Activated CD4-positive, alpha-beta T cell treated with anti-CD3 and anti-CD28 coated beads, Interleukin-2, amount 10 ng/mL, durations not matched to agents 24 days and 14 days (primary cell): ENCODE results near the gene ADAM17. TPM values are rescaled to one million over a fixed set of nuclear protein-coding genes. Genes with fewer than 3 reads are reported as not detected.
"Not testable (repeated sequence)": the region's sequence is repeated elsewhere in the genome, so short reads cannot be mapped to it uniquely, and the experiment has no call there.

Experiments used
- DNase-seq: peaks from one replicate; pipeline ENCODE4 v3.0.0; 2022
- H3K27ac Mint-ChIP-seq: one replicate; pipeline ENCODE4 v1.8.0; 2022; ENCODE audit warnings: mild to moderate bottlenecking, mixed read lengths
- H3K27me3 Mint-ChIP-seq: one replicate; pipeline ENCODE4 v1.8.0; 2022; ENCODE audit warnings: mixed read lengths
- H3K36me3 Mint-ChIP-seq: one replicate; pipeline ENCODE4 v1.8.0; 2022; ENCODE audit warnings: low read depth, mild to moderate bottlenecking, mixed read lengths
- H3K4me1 Mint-ChIP-seq: one replicate; pipeline ENCODE4 v1.8.0; 2021; ENCODE audit warnings: mixed read lengths
- H3K4me3 Mint-ChIP-seq: one replicate; pipeline ENCODE4 v1.8.0; 2022; ENCODE audit warnings: mild to moderate bottlenecking, moderate library complexity, mixed read lengths
- H3K9me3 Mint-ChIP-seq: one replicate; pipeline ENCODE4 v1.8.0; 2021; ENCODE audit warnings: mixed read lengths
- intact Hi-C: fragments of 100-400 bp; cut with micrococcal nuclease; formaldehyde crosslinking; loops from one replicate; pipeline ENCODE4 v1.15.1; 2023
- total RNA-seq: library from RNA; stranded (reverse); gene quantifications from 2 replicates; pipeline ENCODE4 v1.2.3, GENCODE V29; 2022

The ADAM17 gene
- total RNA-seq, 1 donor from 2014 or later = 25.6 TPM

- DNase-seq, H3K27me3 Mint-ChIP-seq, H3K27ac Mint-ChIP-seq, intact Hi-C loops, H3K4me3 Mint-ChIP-seq, H3K9me3 Mint-ChIP-seq: not testable (repeated sequence)
- Mint-ChIP-seq H3K4me1 (peaks cover 11% of the 10 kb centered on the region), H3K36me3 (peaks cover 48% of the 10 kb centered on the region)
Observed at GRCh38 chr2:9584902-9585301, 29.3 kb upstream of the ADAM17 start.

DNA sequence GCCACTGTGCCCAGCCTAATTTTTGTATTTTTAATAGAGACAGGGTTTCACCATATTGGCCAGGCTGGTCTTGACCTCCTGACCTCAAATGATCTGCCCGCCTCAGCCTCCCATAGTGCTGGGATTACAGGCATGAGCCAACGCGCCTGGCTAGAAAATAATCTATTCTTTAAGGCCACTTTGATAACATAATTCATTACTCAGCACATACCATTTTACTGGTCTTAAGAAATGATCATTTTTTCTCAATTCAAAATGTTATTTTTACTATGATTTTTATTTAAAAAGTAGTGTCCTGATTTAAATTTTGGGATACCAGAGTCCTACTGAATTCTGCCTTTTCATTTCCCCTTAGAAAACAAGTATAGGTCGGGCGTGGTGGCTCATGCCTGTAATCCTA is 27.0 kb upstream of the ADAM17 start:
- Mint-ChIP-seq H3K9me3 (no peaks in the 10 kb centered on the region), H3K4me3 (no peak overlapping the region), H3K27me3 (no peaks in the 10 kb centered on the region), H3K27ac (no peak overlapping the region), H3K4me1 (peaks cover 9% of the 10 kb centered on the region), H3K36me3 (peaks cover 37% of the 10 kb centered on the region)
- intact Hi-C loops = no loop called here
- no peak for DNase-seq

DNA sequence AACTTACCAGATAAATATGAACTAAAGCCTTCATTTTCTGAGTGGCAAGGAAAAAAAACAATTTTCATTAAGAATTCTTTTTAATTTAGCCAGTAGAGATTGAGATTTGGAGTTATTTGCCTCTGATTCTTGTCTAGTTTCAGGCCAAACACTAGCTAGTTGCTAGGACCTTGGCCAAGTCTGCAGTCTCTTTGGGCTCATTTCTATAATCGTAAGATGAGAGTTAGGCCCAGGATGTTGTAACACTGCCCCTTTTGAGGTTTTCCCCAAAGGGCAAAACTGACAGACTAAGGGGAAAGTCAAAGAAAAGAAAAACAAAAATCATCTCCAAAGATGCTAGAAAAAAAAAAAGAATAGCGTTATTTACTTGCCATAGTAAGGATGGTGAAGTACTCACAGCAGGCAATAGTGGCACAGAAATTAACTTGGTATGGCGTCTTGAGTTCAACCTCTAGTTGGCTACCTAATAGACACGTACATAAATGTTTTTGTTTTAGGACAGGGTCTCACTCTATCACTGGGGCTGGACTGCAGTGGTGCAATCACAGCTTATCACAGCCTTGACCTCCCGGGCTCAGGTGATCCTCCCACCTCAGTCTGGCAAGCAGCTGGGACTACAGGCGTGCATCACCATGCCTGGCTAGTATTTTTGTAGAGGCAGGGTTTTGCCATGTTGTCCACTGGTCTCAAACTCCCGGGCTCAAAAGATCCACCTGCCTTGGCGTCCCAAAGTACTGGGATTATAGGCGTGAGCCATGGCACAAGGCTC is 23.0 kb upstream of the ADAM17 start:
- Mint-ChIP-seq H3K4me3 (no peak overlapping the region), H3K27me3 (no peaks in the 10 kb centered on the region), H3K9me3 (no peaks in the 10 kb centered on the region), H3K36me3 (peaks cover 9% of the 10 kb centered on the region), H3K27ac (no peak overlapping the region), H3K4me1 (peaks cover 9% of the 10 kb centered on the region)
- DNase-seq = no peak
- intact Hi-C loops = no loop called here

- H3K36me3 Mint-ChIP-seq = no peaks in the 10 kb centered on the region
- no peak for DNase-seq
- no peaks in the 10 kb centered on the region for H3K27me3 Mint-ChIP-seq
Observed at GRCh38 chr2:9574331-9574730, 18.7 kb upstream of the ADAM17 start.

GRCh38 chr2:9573840-9574239 is 18.2 kb upstream of the ADAM17 start:
- intact Hi-C loops = no loop called here
- Mint-ChIP-seq H3K27me3 (no peaks in the 10 kb centered on the region), H3K9me3 (no peaks in the 10 kb centered on the region), H3K4me3 (no peak overlapping the region), H3K36me3 (no peaks in the 10 kb centered on the region), H3K27ac (no peak overlapping the region), H3K4me1 (peaks cover 9% of the 10 kb centered on the region)
- DNase-seq = no peak

More at GRCh38 chr2:9574331-9574730, 18.7 kb upstream of the ADAM17 start:
- Mint-ChIP-seq H3K27ac (peak overlapping the region; percentile 19), H3K4me1 (peaks cover 9% of the 10 kb centered on the region), H3K9me3 (no peaks in the 10 kb centered on the region), H3K4me3 (no peak overlapping the region)
- intact Hi-C loops = no loop called here

DNA sequence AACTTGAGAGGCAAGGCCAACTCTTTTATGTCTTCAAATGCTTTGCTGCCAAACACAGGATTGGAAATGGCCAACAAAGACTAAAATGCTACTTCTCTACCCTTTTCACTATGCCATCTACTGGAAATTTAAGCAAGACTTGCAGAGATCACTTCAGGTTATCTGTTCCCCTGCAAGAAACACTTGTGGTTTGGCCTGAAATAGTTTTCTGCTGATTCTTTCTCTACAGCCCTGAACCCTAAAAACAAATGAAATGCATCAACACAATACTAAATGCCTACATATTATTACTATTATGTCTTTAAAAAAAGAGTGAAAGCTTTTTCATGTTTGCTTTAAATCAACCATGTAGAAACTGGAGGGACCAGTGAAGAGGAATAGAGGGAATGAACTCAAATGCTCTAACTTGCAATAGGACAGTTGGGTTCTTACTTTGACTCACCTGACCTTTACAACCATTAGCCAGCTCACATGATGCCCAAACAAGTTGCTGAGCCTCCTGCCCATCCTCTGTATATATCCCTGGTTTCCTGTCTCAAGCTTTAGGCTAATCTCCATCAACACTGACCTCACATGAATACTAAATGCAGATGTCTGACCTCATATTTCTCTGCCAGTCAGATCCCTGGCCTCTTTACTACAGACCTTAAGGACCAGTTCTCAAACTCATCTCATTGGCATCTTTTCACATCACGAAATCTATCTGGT is 17.5 kb upstream of the ADAM17 start:
- Mint-ChIP-seq H3K27me3 (no peaks in the 10 kb centered on the region), H3K36me3 (no peaks in the 10 kb centered on the region), H3K27ac (no peak overlapping the region), H3K9me3 (no peaks in the 10 kb centered on the region), H3K4me3 (no peak overlapping the region), H3K4me1 (peaks cover 9% of the 10 kb centered on the region)
- intact Hi-C loops = no loop called here
- no peak for DNase-seq

DNA sequence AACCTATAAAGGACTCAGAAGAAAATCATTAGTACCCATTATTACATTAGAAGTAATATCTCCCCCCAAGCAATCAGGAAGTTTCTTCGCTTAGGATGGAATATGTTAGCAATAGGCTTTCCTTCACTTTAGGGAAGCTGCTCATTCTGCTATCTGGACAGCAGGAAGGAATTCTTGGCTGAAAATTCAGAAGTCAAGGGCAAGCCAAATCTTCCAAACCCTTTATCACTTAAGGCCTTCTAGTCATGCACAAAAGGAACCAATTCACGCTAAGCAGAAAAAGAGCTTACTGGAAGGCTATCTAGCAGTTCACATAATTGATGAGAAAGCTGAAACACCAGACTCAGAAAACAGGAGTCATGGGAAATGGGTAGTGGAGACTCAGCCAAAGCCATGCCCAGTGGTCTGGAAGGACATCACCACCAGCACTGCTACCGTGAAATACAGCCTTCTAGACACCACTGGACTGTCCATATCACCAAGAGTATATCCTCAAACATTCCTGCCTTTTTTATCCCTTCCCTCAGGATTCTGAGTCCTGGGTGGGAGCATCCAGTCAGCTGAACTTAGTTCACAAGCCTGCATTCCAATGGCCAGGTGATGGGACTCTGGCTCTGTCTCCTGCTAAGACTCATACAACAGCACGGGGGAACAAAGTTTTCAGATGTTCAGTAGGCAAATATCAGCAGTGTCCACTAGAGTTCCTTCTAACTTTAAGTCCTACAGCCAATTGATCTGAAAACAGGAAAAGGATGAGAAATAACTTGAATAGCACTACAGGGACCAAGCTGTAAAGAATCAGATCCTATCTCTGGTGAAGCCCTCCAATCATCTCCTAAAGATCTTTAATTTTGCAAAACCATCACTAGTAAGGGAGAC is 14.8 kb upstream of the ADAM17 start:
- peaks cover 10% of the 10 kb centered on the region for H3K4me1 Mint-ChIP-seq
- no peaks in the 10 kb centered on the region for H3K36me3 Mint-ChIP-seq
- H3K27ac Mint-ChIP-seq = no peak overlapping the region

GRCh38 chr2:9565436-9566153 is 10.0 kb upstream of the ADAM17 start:
- Mint-ChIP-seq H3K27ac (no peak overlapping the region), H3K27me3 (no peaks in the 10 kb centered on the region), H3K9me3 (no peaks in the 10 kb centered on the region), H3K4me3 (no peak overlapping the region), H3K4me1 (peaks cover 3% of the 10 kb centered on the region), H3K36me3 (peaks cover 4% of the 10 kb centered on the region)
- no peak for DNase-seq
- intact Hi-C loops = no loop called here

More for the DNA sequence above, 14.8 kb upstream of the ADAM17 start:
- DNase-seq = no peak
- Mint-ChIP-seq H3K9me3 (no peaks in the 10 kb centered on the region), H3K27me3 (no peaks in the 10 kb centered on the region), H3K4me3 (no peak overlapping the region)
- intact Hi-C loops = no loop called here

GRCh38 chr2:9560628-9561027 is 5.0 kb upstream of the ADAM17 start:
- intact Hi-C loops = no loop called here
- no peak for DNase-seq
- Mint-ChIP-seq H3K36me3 (peaks cover 10% of the 10 kb centered on the region), H3K4me3 (no peak overlapping the region), H3K4me1 (peaks cover 21% of the 10 kb centered on the region), H3K9me3 (no peaks in the 10 kb centered on the region), H3K27me3 (no peaks in the 10 kb centered on the region), H3K27ac (no peak overlapping the region)

DNA sequence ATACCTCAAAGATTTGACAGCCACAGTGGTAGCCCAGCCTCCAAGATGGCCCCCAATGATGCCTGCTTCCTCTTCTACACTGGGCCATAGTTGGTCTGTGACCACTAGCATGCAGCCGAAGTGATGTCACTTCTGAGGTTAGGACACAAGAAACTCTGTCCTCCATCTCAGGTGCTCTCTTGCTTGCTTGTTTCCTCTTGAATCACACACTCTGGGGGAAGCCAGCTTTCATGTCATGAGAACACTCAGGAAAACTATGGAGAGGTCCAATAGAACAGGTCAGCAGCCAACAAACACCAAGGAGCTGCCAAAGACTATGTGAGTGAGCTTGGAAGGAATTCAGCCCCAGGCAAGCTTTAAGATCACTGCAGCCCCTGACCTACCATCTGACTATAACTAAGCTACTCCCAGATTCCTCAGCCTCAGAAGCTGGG is 3.3 kb upstream of the ADAM17 start:
- Mint-ChIP-seq H3K36me3 (peaks cover 16% of the 10 kb centered on the region), H3K9me3 (no peaks in the 10 kb centered on the region), H3K27ac (no peak overlapping the region), H3K27me3 (no peaks in the 10 kb centered on the region), H3K4me3 (no peak overlapping the region), H3K4me1 (peaks cover 29% of the 10 kb centered on the region)
- intact Hi-C loops = loop anchor here (5.0 to 10.0 kb wide), 4 partner anchors 417 to 886 kb away; partner anchors contain the start of genes CYS1, ODC1 and RRM2
- no peak for DNase-seq

DNA sequence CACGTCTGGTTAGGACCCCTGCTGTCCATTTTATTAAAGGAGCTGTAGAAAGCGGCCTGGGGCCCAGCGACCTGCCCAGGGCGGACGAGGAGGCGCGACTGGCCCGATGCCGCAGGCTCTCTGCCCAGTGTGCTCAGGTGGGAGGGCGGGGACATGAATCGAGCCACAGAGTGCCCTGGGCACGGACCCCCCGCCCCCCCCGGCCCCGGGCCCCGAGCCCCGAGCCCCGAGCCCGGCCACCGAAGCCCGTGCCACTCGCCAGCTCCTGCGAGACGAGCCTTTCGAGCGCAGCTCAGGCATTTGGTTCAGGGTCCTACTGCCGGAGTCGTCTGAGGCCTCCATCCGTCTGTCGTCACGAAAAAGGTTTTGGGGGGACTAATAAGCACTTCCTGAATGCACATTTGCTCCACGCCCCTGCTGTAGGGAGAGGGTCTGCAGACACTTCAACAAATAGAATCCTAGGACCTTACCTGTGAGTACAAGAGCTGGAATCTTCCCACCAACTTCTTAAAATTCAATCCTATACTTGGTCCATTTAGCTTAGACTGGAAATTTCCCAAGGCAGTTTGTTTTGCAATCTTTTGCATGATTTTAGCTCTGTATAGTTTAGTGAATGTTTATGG is 602 bp upstream of the ADAM17 start:
- Mint-ChIP-seq H3K9me3 (no peaks in the 10 kb centered on the region), H3K4me3 (peak overlapping the region; percentile 96), H3K4me1 (peaks cover 46% of the 10 kb centered on the region), H3K27ac (peak overlapping the region; percentile 93), H3K36me3 (peaks cover 20% of the 10 kb centered on the region), H3K27me3 (no peaks in the 10 kb centered on the region)
- DNase-seq = no peak
- intact Hi-C loops = loop anchor here (5.0 to 10.0 kb wide), 4 partner anchors 414 to 889 kb away; partner anchors contain the start of genes CYS1, ODC1 and RRM2

DNA sequence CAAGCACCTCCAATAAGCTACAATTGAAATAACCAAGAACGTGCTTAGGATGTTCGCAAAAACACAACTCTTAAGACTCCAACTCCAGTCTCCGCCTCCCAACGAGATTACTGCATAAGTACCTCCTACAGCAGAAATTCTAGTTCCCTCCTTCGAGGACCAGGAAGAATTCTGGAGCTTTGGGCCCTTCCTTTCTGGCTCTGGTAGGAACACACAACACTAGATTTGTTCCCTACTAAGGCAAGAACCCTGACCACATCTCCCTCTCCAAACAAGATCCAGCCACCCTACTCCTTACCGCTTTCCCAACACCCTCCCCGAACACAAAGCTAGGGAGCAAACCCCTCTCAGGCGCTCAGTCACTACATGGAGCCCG is 721 bp downstream of the ADAM17 start:
- peaks cover 48% of the 10 kb centered on the region for H3K4me1 Mint-ChIP-seq
- intact Hi-C loops = loop anchor here (1.0 to 10.0 kb wide), 9 partner anchors 39 to 890 kb away; partner anchors contain the start of genes CYS1, ODC1 and RRM2
- peaks cover 18% of the 10 kb centered on the region for H3K36me3 Mint-ChIP-seq
- peak; percentile 82 for DNase-seq
- H3K27me3 Mint-ChIP-seq = no peaks in the 10 kb centered on the region
- peak overlapping the region; percentile 93 for H3K27ac Mint-ChIP-seq
- peak overlapping the region; percentile 96 for H3K4me3 Mint-ChIP-seq
- no peaks in the 10 kb centered on the region for H3K9me3 Mint-ChIP-seq
